K562 (cell line): ENCODE data around the gene CREM. TPM values are rescaled to one million over a fixed set of nuclear protein-coding genes. Genes with fewer than 3 reads are reported as not detected.

Source experiments
- ATAC-seq: fragments of 200-7000 bp; cut with Tn5 transposase; 3 replicates; pipeline ENCODE4 v1.9.1; 2020; ENCODE audit warnings: moderate library complexity
- BruUV-seq: library from RNA; stranded (reverse); fragments of 400-500 nt; replicated peaks from 2 replicates; lab custom pipeline; 2021; lab: Mats Ljungman, UMichigan
- CTCF ChIA-PET: fragments of 300-600 bp; formaldehyde crosslinking; extraction: SDS; loops from one replicate; lab custom pipeline; 2021; ENCODE audit warnings: low intra/inter-chr PET ratio; lab: Yijun Ruan, JAX
- POLR2A ChIA-PET: fragments of 300-600, 350-650 bp; sonication (Branson Sonifier 250); formaldehyde crosslinking; extraction: SDS; loops from one replicate; lab custom pipeline; 2021; ENCODE audit warnings: antibody characterized with exemption, inconsistent platforms; lab: Yijun Ruan, JAX
- DNase-seq, 4 experiments: peaks; one replicate each; pipeline versions ENCODE4 v3.0.0 to v3.0.0-alpha.2; 2011 to 2018; ENCODE audit warnings: low spot score in 3 of 4, mixed read lengths in 3 of 4; ENCODE audit errors: extremely low read depth in 1 of 4
- FAIRE-seq: peaks from 2 replicates; lab custom pipeline; 2011; peaks lifted over from hg19 to GRCh38; lab: Jason Lieb, UNC
- H2AFZ ChIP-seq: 2 replicates; pipeline ENCODE4 v1.6.0; 2011; ENCODE audit warnings: low read depth, low read length, control low read depth, inconsistent platforms
- H3K27ac ChIP-seq: fragments of 200-600 bp; 3 replicates; pipeline ENCODE4 v1.8.0; 2011; ENCODE audit warnings: low read depth, mild to moderate bottlenecking, control low read depth, inconsistent platforms, low read length, moderate library complexity, mixed read lengths; ENCODE audit errors: extremely low read depth
- H3K27me3 ChIP-seq, 2 experiments: fragments of 300-600 bp in 1 of 2; 2 replicates in 1 of 2; 3 replicates in 1 of 2; pipeline versions ENCODE4 v1.6.0 to v1.8.0; 2011; ENCODE audit warnings: inconsistent platforms in 2 of 2, low read length in 2 of 2, mild to moderate bottlenecking in 1 of 2, mixed read lengths in 1 of 2, moderate library complexity in 1 of 2; ENCODE audit not compliant: control insufficient read depth in 2 of 2, insufficient read depth in 2 of 2
- H3K36me3 ChIP-seq: fragments of 300-600 bp; 3 replicates; pipeline ENCODE4 v1.8.0; 2011; ENCODE audit warnings: mild to moderate bottlenecking, low read length, inconsistent platforms; ENCODE audit not compliant: control insufficient read depth, insufficient read depth
- H3K4me1 ChIP-seq, 2 experiments: fragments of 200-600 bp in 1 of 2; replicated peaks in 1 of 2; 2 replicates in 1 of 2; 3 replicates in 1 of 2; pipeline versions ENCODE4 v1.5.1 to v1.8.0; 2011; ENCODE audit warnings: inconsistent platforms in 2 of 2, low read length in 2 of 2, mild to moderate bottlenecking in 1 of 2, mixed read lengths in 1 of 2, moderate library complexity in 1 of 2; ENCODE audit not compliant: control insufficient read depth in 2 of 2, insufficient read depth in 2 of 2
- H3K4me2 ChIP-seq: 2 replicates; pipeline ENCODE4 v1.6.1; 2011; ENCODE audit warnings: low read length, control low read depth, inconsistent platforms, mixed read lengths; ENCODE audit not compliant: insufficient read depth
- H3K4me3 ChIP-seq: fragments of 200-600 bp; sonication (generic), shearing (Covaris generic); 2 replicates; pipeline ENCODE4 v1.5.1; 2016; ENCODE audit warnings: control low read depth, inconsistent platforms
- H3K79me2 ChIP-seq: fragments of 200-600 bp; 3 replicates; pipeline ENCODE4 v1.8.0; 2011; ENCODE audit warnings: low read length, inconsistent platforms; ENCODE audit not compliant: control insufficient read depth, insufficient read depth
- H3K9ac ChIP-seq, 2 experiments: 2 replicates each; pipeline versions ENCODE4 v1.6.0 to v1.6.1; 2011; ENCODE audit warnings: low read depth in 2 of 2, low read length in 2 of 2, control low read depth in 1 of 2, inconsistent platforms in 1 of 2, mild to moderate bottlenecking in 1 of 2, mixed read lengths in 1 of 2; ENCODE audit not compliant: insufficient read depth in 1 of 2
- H3K9me1 ChIP-seq: one replicate; pipeline ENCODE4 v1.6.0; 2011; ENCODE audit warnings: inconsistent platforms, mild to moderate bottlenecking, low read length, moderate library complexity; ENCODE audit not compliant: control insufficient read depth, insufficient read depth
- H3K9me3 ChIP-seq: replicated peaks from 2 replicates; pipeline ENCODE4 v1.5.1; 2011; ENCODE audit warnings: low read depth, low read length, inconsistent platforms; ENCODE audit not compliant: control insufficient read depth, insufficient read depth
- H4K20me1 ChIP-seq: replicated peaks from 2 replicates; pipeline ENCODE4 v1.6.1; 2011; ENCODE audit warnings: low read length, inconsistent platforms, mixed read lengths; ENCODE audit not compliant: control insufficient read depth, insufficient read depth
- CBFA2T3 ChIP-seq: fragments of 450-650 bp; IDR thresholded peaks from 2 replicates; pipeline ENCODE4 v1.6.1; 2017
- DDX20 ChIP-seq: fragments of 450-650 bp; IDR thresholded peaks from 2 replicates; pipeline ENCODE4 v1.6.1; 2016; ENCODE audit warnings: missing genetic modification characterization, low read depth, mild to moderate bottlenecking, missing compliant biosample characterization, moderate library complexity
- E2F3 ChIP-seq: fragments of 250-450 bp; sonication (Bioruptor Pico); IDR thresholded peaks from 2 replicates; pipeline ENCODE4 v1.4.0; 2020; ENCODE audit warnings: mild to moderate bottlenecking
- EZH2 ChIP-seq: IDR thresholded peaks from 2 replicates; pipeline ENCODE4 v1.6.1; 2012; ENCODE audit warnings: low read depth, mild to moderate bottlenecking, inconsistent platforms, low read length, borderline replicate concordance
- KLF16 ChIP-seq: IDR thresholded peaks from 2 replicates; pipeline ENCODE4 v1.6.1; 2016; ENCODE audit warnings: antibody characterized with exemption
- MEIS2 ChIP-seq: fragments of 450-650 bp; IDR thresholded peaks from 2 replicates; pipeline ENCODE4 v1.6.1; 2014; ENCODE audit warnings: mild to moderate bottlenecking; ENCODE audit not compliant: partially characterized antibody
- RAD51 ChIP-seq: fragments of 450-650 bp; IDR thresholded peaks from 2 replicates; pipeline ENCODE4 v1.7.1; 2016; ENCODE audit warnings: low read depth, mild to moderate bottlenecking, borderline replicate concordance
- RBM34 ChIP-seq: fragments of 200-400 bp; formaldehyde crosslinking; IDR thresholded peaks from 2 replicates; pipeline ENCODE4 v1.6.1; 2018; ENCODE audit warnings: low read length, borderline replicate concordance; ENCODE audit not compliant: insufficient read depth
- SMAD4 ChIP-seq: fragments of 250-450 bp; sonication (Bioruptor Pico); conservative IDR thresholded peaks from 2 replicates; pipeline ENCODE4 v1.8.0; 2021; ENCODE audit warnings: inconsistent platforms, mild to moderate bottlenecking, moderate library complexity
- TAF1 ChIP-seq: IDR thresholded peaks from 2 replicates; pipeline ENCODE4 v1.6.1; 2011; ENCODE audit warnings: mild to moderate bottlenecking, low read length, moderate library complexity; ENCODE audit not compliant: insufficient read depth, control insufficient read depth, severe bottlenecking; ENCODE audit errors: extremely low read depth
- TAF9B ChIP-seq: fragments of 450-650 bp; IDR thresholded peaks from 2 replicates; pipeline ENCODE4 v1.6.1; 2018; ENCODE audit warnings: mild to moderate bottlenecking; ENCODE audit not compliant: partially characterized antibody
- ZKSCAN1 ChIP-seq: fragments of 150-350 bp; IDR thresholded peaks from 2 replicates; pipeline ENCODE4 v1.6.1; 2016; ENCODE audit warnings: low read depth, low read length
- ZNF134 ChIP-seq: fragments of 250-450 bp; sonication (Bioruptor Pico); conservative IDR thresholded peaks from 2 replicates; pipeline ENCODE4 v1.4.0; 2020
- ZNF165 ChIP-seq: fragments of 250-450 bp; sonication (Bioruptor Pico); IDR thresholded peaks from 2 replicates; pipeline ENCODE4 v1.4.0; 2020; ENCODE audit warnings: borderline replicate concordance
- ZNF561 ChIP-seq: fragments of 450-650 bp; formaldehyde crosslinking; conservative IDR thresholded peaks from 2 replicates; pipeline ENCODE4 v1.4.0; 2020; ENCODE audit warnings: mild to moderate bottlenecking, moderate library complexity
- WGBS: fragments of 100-300 bp; shearing (Covaris generic); methylation state at CpG from one replicate; pipeline ENCODE4 v1.1.6; 2016; ENCODE audit warnings: low coverage, mixed read lengths; ENCODE audit not compliant: insufficient coverage; ENCODE audit errors: missing lambda C conversion rate; 5-methylcytosine and 5-hydroxymethylcytosine counted together
- in situ Hi-C: fragments of 300-500 bp; cut with MboI; formaldehyde crosslinking; loops from 4 replicates; pipeline ENCODE4 v1.15.0; 2018; ENCODE audit warnings: inconsistent platforms, mixed read lengths
- intact Hi-C: fragments of 100-400 bp; cut with micrococcal nuclease; formaldehyde crosslinking; loops from 2 replicates; pipeline ENCODE4 v1.14.2; 2022
- polyA plus RNA-seq, 8 experiments: library from polyadenylated mRNA; depleted of rRNA in 4 of 8; stranded (reverse) in 5 of 8; unstranded in 3 of 8; fragments of >200 nt; fragmentation: Nextera tagmentation in 2 of 8; fragmentation: Illumina TruSeq in 1 of 8; extraction: Ambion mirVana in 2 of 8; extraction: Trizol in 1 of 8; gene quantifications; 2 replicates each; pipeline versions ENCODE4 v1.2.1 to v1.2.3, GENCODE V29; 2011 to 2014; ENCODE audit warnings: inconsistent platforms in 1 of 8, missing spikeins in 1 of 8
- total RNA-seq, 7 experiments: library from RNA; depleted of rRNA in 6 of 7; stranded (reverse); fragments of >200 nt in 6 of 7; fragmentation: Illumina TruSeq in 2 of 7; extraction: Trizol in 2 of 7; gene quantifications; 2 replicates each; pipeline versions ENCODE4 v1.2.1 to v1.2.3, GENCODE V29; 2011 to 2021; ENCODE audit warnings: low replicate concordance in 1 of 7
- TF ChIP-seq, protein P1 (sequence below): fragments of 450-650 bp; formaldehyde crosslinking; IDR thresholded peaks from 2 replicates; pipeline ENCODE4 v1.4.0; 2022; ENCODE audit warnings: missing genetic modification characterization
- TF ChIP-seq, protein P2 (sequence below): sonication (generic); formaldehyde crosslinking; IDR thresholded peaks from 2 replicates; pipeline ENCODE4 v1.8.0; 2022; ENCODE audit warnings: mild to moderate bottlenecking, missing genetic modification reagents
- TF ChIP-seq, protein P3 (sequence below): fragments of 450-650 bp; IDR thresholded peaks from 2 replicates; pipeline ENCODE4 v1.6.1; 2017; ENCODE audit warnings: antibody characterized with exemption

CREM gene
- total and polyA plus RNA-seq, 9 of the 15 experiments (the other 6 are each of a cell fraction or from before 2014, with no cell fraction given), result 39.1 to 70.2 (median 48.3) TPM

DNA sequence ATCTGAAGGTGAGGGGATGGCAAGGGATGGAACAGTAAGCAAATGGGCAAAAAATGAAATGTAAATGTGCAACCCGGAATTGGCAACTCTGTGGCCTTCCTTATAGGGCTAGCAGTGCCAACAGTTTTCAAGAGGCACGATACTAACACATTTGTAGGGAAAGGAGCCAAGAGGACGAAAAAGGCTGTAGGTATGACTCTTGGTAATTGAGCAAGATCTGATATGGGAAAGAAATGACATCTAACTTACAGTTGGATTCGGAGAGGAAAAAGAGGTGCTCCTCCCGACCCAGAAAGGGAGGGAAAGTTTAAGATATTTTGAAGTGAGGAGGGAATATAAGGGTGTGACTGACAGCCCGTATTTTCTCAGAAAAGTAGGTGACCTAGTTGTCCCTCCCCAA, 2.1 kb upstream of the CREM start (continued):
- TF ChIP-seq DDX20 (no peak), RBM34 (no peak), TAF1 (no peak), ZNF134 (no peak)

DNA sequence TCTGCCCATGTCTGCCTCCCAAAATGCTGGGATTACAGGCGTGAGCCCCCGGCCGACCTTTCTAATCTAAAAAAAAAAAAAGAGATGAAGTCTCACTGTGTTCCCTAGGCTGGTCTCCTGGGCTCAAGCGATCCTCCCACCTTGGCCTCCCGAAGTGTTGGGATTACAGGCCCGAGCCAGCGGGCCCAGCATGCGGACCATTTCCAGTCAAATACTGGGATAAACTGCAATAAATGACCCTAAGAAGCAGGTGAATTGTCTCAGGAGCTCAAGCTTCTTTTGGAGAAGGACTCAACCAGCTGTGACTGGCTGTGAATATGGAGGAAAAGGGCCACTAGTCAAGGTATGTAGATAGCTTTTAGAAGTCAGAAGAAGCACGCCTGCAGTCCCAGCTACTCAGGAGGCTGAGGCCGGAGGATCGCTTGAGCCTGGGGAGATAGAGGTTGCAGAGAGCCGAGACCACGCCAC, 550 bp upstream of the CREM start:
- Histone ChIP-seq H3K27ac (peak overlapping the region; percentile 99), H3K9me1 (no peaks in the 10 kb centered on the region), H3K9ac (peak overlapping the region; percentile 93 to 97), H2AFZ (peak overlapping the region; percentile 93), H3K4me2 (peak overlapping the region; percentile 96), H4K20me1 (no peaks in the 10 kb centered on the region), H3K79me2 (peaks cover 43% of the 10 kb centered on the region), H3K4me3 (peak overlapping the region; percentile 95), H3K9me3 (no peaks in the 10 kb centered on the region), H3K4me1 (peaks cover 15 to 22% of the 10 kb centered on the region in 2 experiments), H3K27me3 (no peaks in the 10 kb centered on the region), H3K36me3 (no peaks in the 10 kb centered on the region)
- BruUV-seq, result TSS peak; percentile 80
- ATAC-seq, result no peak
- 29% methylated on average over 13 of the region's 13 CpGs for WGBS
- CTCF ChIA-PET, result interaction anchor here (0.7 to 0.8 kb wide), 2 partner anchors 70 to 94 kb away, joined by 5 to 7 read pairs; no protein-coding TSS in a partner anchor
- peak in 1 of 4 experiments; percentile 12 for DNase-seq
- POLR2A ChIA-PET, result interaction anchor here (0.7 to 3.7 kb wide), 15 partner anchors 9 to 863 kb away, joined by 3 to 24 read pairs (median 4); partner anchors contain the start of gene CUL2
- in situ Hi-C loops (no loop called here), intact Hi-C loops (loop anchor here (1.0 to 10.0 kb wide), 6 partner anchors 69 to 509 kb away; partner anchors contain the start of gene GJD4)
- FAIRE-seq, result no peak
- TF ChIP-seq, protein P1, sequence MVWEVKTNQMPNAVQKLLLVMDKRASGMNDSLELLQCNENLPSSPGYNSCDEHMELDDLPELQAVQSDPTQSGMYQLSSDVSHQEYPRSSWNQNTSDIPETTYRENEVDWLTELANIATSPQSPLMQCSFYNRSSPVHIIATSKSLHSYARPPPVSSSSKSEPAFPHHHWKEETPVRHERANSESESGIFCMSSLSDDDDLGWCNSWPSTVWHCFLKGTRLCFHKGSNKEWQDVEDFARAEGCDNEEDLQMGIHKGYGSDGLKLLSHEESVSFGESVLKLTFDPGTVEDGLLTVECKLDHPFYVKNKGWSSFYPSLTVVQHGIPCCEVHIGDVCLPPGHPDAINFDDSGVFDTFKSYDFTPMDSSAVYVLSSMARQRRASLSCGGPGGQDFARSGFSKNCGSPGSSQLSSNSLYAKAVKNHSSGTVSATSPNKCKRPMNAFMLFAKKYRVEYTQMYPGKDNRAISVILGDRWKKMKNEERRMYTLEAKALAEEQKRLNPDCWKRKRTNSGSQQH, result peak; percentile 70; the same call in 1 of the 2 replicates
- TF ChIP-seq, protein P2, sequence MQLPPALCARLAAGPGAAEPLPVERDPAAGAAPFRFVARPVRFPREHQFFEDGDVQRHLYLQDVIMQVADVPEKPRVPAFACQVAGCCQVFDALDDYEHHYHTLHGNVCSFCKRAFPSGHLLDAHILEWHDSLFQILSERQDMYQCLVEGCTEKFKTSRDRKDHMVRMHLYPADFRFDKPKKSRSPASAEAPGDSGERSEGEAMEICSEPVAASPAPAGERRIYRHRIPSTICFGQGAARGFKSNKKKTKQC (CRISPR knock-in tag), result 0 out of 2 replicates have a peak, but pooled peaks have one; percentile 62
- no peak for TF ChIP-seq ZNF561 (CRISPR knock-in tag)
- TF ChIP-seq CBFA2T3, result no peak
- TF ChIP-seq, protein P3, sequence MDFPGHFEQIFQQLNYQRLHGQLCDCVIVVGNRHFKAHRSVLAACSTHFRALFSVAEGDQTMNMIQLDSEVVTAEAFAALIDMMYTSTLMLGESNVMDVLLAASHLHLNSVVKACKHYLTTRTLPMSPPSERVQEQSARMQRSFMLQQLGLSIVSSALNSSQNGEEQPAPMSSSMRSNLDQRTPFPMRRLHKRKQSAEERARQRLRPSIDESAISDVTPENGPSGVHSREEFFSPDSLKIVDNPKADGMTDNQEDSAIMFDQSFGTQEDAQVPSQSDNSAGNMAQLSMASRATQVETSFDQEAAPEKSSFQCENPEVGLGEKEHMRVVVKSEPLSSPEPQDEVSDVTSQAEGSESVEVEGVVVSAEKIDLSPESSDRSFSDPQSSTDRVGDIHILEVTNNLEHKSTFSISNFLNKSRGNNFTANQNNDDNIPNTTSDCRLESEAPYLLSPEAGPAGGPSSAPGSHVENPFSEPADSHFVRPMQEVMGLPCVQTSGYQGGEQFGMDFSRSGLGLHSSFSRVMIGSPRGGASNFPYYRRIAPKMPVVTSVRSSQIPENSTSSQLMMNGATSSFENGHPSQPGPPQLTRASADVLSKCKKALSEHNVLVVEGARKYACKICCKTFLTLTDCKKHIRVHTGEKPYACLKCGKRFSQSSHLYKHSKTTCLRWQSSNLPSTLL, result no peak
- no peak for TF ChIP-seq ZKSCAN1
- no peak for TF ChIP-seq EZH2
- TF ChIP-seq TAF9B, result peak; percentile 72
- TF ChIP-seq KLF16, result no peak
- TF ChIP-seq E2F3 (CRISPR knock-in tag), result 0 out of 2 replicates have a peak, but pooled peaks have one; percentile 19
- no peak for TF ChIP-seq RAD51
- TF ChIP-seq ZNF165, result no peak
- no peak for TF ChIP-seq MEIS2
- TF ChIP-seq ZNF134, result no peak
- TF ChIP-seq SMAD4 (CRISPR knock-in tag), result peak; percentile 8; the same call in 1 of the 2 replicates
